Testis (tissue), 2 donors: Measurements from ENCODE around the gene RDX.

ENCODE experiments used
- CTCF ChIP-seq, 3 experiments: fragments of 450-650 bp in 2 of 3; fragments of 200-600 bp in 1 of 3; sonication (generic) in 1 of 3; IDR thresholded peaks; one replicate each; pipeline ENCODE4 v1.5.1; 2016 to 2019; ENCODE audit warnings: antibody characterized with exemption in 3 of 3, mild to moderate bottlenecking in 2 of 3, moderate library complexity in 1 of 3
- POLR2A ChIP-seq: fragments of 450-650 bp; IDR thresholded peaks from one replicate; pipeline ENCODE4 v1.6.1; 2017; ENCODE audit warnings: antibody characterized with exemption, mild to moderate bottlenecking, moderate library complexity

GRCh38 chr11:110161061-110161460 lies 135.4 kb downstream of the RDX start:
- no peak for TF ChIP-seq CTCF (IDR thresholded peaks at IDR 0.05)
- TF ChIP-seq POLR2A = no peak
